Umbilical cord (tissue), 2 donors: Measurements from ENCODE around the gene NDOR1. TPM values are rescaled to one million over a fixed set of nuclear protein-coding genes. Genes with fewer than 3 reads are reported as not detected.

Experiments used
- DNase-seq: peaks from one replicate; pipeline ENCODE4 v3.0.0-alpha.2; 2015; ENCODE audit warnings: low spot score
- total RNA-seq: library from RNA; depleted of rRNA; stranded (reverse); fragments of >200 nt; gene quantifications from one replicate; pipeline ENCODE4 v1.2.3, GENCODE V29; 2014; ENCODE audit warnings: low replicate concordance; ENCODE audit not compliant: insufficient read depth

NDOR1 gene
- total RNA-seq, 1 donor from 2014 or later, result 0.72 TPM

DNA sequence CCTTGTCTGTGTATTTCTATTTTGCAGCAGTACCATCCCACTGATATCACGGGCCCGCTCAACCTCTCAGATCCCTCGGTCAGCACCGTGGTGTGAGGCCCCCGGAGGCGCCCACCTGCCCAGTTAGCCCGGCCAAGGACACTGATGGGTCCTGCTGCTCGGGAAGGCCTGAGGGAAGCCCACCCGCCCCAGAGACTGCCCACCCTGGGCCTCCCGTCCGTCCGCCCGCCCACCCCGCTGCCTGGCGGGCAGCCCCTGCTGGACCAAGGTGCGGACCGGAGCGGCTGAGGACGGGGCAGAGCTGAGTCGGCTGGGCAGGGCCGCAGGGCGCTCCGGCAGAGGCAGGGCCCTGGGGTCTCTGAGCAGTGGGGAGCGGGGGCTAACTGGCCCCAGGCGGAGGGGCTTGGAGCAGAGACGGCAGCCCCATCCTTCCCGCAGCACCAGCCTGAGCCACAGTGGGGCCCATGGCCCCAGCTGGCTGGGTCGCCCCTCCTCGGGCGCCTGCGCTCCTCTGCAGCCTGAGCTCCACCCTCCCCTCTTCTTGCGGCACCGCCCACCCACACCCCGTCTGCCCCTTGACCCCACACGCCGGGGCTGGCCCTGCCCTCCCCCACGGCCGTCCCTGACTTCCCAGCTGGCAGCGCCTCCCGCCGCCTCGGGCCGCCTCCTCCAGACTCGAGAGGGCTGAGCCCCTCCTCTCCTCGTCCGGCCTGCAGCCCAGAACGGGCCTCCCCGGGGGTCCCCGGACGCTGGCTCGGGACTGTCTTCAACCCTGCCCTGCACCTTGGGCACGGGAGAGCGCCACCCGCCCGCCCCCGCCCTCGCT is 37.5 kb upstream of the NDOR1 start:
- no peak for DNase-seq

DNA sequence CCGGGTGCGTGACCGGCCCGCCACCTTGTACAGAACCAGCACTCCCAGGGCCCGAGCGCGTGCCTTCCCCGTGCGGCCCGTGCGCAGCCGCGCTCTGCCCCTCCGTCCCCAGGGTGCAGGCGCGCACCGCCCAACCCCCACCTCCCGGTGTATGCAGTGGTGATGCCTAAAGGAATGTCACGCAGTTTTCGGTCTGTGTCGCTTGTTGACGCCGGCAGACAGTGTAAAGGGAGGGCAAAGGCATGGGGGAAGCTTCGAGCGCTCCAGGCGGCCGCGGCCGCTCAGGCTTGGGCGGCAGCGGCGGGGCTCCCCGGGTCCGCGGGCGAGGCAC is 37.0 kb upstream of the NDOR1 start:
- DNase-seq, result no peak

DNA sequence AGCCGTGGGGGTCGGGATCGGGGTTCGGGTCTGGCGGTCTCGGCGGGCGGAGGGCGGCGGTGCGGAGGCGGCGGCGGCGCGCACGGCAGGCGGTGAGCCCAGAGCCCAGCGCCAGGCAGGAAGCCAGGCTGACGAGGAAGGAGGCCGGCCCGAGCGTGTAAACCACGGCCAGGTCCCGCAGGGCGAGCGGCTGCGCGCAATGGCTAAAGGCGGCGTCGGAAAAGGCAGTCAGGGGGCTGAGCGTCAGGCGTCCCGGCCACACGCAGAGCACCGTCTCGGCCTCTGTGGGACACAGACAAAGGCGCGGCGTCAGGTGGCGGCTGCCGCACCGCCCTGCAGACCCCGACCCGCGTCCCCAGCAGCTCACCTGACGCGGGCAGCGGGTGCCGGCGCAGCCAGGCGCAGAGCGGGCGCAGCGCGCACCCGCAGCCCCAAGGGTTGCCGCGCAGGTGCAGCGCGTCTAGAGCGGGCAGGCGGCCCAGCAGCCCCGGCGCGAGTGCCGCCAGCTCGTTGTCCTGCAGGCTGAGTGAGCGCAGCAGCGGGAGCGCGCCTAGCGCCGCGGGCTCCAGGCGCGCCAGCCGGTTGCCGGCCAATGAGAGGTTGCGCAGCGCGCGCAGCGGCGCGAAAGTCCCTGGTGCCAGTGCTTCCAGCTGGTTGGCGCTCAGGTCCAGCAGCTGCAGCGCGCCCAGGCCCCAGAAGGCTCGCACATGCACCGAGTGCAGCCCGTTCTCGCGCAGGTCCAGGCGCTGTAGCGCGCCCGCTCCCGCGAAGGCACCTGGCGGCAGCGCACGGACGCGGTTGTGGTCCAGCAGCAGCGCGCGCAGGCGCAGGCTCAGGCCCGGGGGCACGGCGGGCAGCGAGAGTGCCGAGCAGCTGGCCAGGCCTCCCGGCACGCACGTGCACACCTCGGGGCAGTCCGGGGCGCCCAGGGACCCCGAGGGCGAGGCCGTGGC is 36.3 kb upstream of the NDOR1 start:
- peak; percentile 13 for DNase-seq

DNA sequence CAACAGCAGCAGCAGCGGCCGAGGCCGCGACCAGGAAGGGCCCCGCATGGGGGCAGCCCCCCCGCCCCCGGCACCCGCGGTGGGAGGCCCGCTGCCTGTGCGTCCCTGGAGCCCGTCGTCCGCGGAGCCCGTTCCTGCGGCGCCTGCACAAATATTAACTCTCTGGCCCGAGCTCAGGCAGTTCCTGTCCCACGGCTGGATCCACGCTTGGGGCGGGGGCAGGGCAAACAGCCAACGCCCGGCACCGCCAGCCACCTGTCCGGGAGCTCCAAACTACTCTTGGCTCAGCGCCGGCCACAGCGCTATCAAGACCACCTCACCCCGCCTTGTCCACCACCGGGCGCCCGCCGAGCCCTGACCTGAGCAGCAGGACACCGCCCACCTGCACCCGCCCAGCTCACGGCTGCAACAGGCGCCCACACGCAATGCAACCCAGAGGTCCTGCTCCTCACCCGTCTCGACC is 35.6 kb upstream of the NDOR1 start, which contains the start of gene LRRC26:
LRRC26 (minus strand) TSS at position 156 of the 463 bp plus-strand sequence; CDS start at position 48, 108 bp downstream.
- DNase-seq, result no peak

DNA sequence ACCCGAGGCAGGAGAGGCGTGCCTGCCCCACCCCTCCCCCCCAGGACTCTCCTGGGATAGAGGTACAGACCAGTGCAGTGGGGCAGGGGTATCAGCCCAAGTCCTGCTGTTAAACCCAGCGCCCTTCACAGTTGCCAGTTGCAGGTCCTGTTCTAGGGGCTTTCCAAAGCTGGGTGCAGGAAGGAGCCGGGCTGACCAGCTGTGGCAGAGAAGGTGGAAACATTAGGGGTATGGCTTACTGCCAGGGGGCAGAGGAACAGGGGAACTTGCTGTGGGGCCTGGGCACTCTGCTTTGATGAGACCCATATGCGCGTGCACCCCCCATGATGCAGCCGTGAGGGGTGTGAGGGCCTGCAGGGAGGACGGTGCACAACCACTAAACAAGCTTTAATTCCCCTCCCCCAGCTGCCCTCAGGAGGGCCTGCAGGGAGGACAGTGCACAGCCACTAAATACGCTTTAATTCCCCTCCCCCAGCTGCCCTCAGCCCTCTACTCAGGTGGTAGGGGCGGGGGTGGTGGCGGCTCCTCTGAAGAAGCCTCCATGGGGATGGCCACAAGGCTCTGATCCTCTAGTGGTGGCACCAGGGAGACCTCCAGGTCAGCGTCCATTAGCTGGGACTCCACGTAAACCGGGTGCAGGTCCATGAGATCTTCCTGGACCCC is 34.9 kb upstream of the NDOR1 start:
- DNase-seq, result no peak

DNA sequence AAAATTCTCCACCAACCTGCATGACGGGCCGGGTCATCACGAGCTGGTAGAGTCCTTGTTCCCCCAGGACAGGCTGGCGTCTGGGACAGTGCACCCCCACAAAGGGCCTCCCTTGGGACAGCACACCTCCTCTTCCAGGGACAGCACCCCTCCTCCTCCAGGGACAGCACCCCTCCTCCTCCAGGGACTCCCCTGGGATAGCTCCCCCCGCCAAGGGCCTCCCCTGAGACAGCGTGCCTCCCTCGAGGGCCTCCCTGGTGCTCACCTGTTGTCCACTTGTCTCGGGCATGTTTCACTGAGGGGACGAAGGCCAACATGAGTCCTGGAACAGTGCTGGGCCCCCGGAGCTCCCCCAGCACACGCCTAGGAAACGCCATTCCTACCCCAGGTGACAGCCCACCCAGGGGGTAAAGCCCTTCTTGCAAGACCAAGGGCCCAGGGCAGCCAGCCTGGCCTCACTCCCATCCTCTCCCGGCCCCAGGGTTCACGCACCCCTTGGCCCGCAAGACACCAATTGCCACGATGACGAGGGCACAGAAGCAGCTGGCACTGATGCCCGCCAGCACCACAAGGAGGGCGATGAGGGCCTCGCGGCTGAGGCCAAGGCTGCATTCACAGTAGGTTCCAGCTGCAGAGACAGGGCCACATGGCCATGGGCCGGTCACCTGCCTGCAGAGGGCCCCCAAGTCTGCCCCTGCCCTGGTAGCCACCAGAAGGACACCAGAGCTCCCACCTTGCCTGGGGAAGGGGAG is 34.2 kb upstream of the NDOR1 start:
- no peak for DNase-seq

DNA sequence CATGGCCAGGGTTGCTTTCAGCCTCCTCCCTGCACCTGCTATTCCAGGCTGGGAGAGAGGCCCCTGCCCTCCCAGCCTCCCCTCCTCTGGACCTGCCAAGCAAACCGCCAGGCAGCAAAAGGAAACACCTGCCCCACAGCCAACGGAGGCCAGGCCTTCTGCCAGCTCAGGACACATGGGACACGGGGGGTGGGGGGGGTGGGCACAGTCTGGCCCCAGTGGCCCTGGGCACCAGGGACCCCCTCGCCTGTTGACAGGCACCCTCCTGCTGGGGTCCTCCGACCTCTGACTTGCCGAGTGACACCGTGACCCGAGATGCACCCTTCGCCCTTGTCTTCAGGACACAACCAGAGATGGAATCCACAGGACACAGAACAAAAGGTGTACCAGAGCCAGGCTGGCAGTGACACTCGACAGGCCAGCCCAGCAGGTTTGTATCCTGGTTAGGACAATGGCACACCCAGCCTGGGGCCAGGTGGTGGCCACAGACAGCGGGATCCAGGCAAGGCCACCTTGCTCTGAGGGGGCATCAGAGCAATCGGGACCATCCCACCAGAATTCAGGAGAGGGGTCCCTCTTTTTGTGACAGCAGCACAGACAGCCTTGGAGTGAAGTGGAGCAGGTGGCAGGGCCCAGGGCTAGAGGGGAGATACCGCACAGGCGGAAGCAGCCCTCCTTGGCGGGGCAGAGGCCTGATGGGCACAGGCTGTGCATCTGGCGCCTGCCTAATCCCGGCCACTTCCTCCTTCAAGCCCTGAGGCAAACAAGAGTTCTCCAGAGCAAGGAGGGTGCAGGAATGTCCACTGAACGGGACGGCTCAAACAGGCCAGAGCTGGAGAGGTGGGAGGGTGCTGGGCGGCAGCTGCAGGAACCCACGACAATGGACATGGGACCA is 32.4 kb upstream of the NDOR1 start:
- no peak for DNase-seq

DNA sequence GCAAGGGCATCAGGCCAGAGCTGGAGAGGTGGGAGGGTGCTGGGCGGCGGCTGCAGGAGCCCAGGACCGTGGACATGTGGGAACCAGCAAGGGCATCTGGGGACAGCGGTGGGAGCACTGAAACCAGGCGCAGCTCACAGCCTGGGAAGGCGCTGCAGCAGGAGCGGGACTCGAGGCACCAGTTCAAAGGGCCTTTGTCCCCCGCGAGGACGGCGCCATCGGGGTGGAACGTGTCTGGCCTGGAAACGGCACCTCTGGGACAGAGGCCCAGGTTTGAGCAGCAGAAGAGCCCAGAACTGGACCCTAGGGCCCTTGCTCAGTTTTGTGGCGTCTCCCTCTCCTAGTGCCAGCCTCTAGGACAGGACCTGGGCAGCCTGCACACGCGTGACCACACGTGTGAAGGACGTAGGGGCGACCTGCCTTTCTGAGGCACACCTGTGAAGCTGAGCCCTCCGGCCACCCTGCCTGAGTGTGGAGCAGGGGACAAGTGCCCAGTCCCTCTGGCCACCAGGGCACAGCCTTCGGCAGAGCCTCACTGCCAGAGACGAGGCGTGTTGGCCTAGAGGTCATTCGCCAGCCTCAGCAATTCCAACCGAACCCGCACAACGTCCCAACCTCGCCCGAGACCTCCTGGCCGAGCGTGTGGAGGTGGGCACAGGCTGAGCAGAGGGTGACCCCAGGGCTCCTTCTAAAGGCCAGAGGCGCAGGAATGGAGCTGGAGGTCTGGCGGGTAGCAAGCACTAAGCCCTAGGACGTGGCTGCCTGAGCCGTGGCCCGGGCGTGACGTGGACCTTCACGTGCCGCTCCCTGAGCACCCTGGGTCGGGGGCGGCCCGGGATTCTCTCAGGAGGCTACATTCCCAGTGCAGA is 31.5 kb upstream of the NDOR1 start:
- DNase-seq, result no peak

DNA sequence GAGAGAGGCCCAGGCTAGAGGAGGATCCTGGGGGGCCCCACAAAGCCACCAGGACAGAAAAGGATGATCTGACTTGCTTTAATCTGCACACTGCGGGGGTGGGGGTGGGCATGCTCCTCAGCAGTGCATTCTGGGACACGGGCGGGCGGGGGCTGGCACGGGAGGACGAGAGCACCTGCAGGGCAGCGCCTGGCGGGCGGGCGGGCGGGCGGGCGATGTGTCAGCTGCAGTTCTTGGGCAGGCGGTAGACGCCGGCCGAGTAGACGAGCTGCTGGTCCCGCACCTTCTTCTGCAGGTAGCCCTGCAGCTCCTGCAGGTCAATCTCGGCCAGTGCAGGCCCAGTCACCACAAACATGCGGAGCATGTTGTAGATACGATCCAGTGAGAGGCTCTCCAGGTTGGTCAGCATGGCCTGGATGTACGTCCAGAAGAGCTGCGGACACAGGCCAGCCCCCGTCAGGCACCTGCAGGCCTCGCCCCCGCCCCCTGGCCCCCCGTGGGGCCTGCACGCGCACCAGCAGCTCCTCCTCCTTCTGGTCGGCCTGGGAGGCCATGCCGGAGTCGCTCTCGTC is 30.7 kb upstream of the NDOR1 start:
- no peak for DNase-seq

DNA sequence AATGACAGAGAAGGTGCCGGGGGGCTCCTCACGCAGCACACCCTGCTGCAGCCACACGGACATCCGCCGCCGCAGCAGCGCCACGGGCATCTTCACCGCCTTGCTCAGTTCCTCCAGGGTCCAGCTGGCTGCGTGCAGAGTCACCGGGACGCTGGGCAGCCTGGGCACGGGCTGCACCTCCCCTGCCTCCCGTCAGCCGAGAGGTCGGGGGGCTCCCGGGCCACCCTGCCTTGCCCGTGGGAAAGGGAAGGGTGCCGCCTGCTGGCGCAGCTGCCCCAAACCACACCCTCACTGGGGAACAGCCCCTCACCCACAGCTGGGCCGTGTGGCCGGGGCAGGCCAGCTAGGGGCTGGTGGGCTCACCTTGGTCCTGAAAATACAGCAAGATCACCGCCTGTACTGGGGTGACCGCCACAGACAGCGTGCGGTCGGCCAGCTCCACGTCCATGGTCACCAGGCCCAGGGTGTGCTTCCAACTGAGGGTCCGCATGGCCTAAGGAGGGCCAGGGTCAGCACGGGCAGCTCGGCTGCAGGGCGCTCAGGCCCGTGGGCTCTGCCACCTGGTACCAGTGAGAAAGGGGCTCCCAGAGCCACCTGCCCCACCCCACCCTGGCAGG is 30.0 kb upstream of the NDOR1 start:
- no peak for DNase-seq

DNA sequence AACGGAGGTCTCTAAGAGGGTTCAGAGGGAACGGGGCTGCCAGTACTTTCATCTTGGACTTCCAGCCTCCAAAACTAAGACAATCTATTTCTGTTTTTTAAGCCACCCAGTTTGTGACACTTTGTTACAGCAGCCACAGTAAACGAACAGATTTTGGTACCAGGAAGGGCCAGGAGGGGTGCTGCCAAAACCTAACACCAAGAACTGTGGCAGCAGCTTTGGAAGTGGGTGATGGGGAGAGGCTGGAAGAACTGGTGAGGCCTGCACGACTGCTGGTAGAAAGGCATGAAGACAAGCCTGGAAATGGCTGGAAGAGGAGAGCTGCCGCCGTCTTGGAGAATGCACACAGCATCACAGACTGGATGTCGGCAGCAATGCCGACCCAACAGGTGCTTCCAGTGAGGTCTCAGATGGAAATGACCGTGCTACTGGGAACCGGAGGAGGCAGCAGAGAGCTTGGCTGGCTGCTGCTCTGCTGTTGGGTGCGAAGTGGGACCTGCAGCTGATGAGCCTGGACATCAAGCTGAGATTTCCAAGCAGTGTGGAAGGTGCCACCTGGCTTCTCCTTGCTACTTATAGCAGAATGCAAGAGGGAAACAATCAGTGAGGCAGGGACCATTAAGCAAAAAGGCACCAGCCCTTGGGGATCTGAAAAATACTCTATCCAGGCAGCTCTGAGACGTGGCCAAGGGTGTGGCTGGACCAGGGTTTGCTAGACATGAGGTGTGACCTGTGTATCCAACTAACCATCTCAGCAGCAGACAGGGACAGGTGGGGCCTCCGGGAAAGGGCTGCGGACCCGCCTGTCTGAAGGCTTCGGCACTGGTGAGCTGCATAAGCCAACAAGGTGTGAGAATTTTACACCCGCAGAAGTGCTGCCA is 29.0 kb upstream of the NDOR1 start:
- DNase-seq, result no peak

DNA sequence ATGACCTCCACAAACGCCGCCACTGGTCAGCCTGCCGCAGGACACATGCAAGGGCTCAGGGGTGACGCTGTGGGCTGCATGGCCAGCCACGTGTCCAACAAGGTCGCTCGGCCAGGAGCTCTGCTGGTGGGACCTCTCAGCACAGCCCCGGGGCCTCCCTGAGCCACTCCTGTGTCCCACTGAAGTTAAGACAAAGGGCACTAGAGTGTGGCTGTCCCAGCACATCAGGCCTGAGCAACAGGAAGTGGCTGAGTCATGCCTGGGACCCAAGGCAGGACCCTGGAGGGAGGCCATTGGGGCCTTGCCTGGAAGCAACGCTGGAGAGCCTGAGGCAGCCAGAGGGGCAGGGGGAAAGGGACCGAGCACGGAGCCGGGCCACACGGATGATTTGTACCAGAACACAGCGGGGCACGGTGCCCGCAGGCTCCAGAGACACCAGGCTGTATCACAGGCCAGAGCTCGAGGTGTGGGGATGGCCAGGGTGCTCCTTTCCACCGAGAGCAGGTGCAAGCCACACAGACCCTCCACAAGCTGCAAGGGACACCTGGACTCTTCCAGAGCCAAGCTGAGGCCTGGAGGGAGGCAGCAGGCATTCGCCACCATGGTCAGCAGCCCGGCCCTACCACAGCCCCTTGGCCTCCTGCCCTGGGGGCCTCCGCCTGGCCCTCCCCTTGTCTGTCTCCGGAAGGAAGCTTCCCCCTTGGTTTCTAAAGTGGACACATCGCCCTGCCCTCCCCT is 27.1 kb upstream of the NDOR1 start:
- no peak for DNase-seq

DNA sequence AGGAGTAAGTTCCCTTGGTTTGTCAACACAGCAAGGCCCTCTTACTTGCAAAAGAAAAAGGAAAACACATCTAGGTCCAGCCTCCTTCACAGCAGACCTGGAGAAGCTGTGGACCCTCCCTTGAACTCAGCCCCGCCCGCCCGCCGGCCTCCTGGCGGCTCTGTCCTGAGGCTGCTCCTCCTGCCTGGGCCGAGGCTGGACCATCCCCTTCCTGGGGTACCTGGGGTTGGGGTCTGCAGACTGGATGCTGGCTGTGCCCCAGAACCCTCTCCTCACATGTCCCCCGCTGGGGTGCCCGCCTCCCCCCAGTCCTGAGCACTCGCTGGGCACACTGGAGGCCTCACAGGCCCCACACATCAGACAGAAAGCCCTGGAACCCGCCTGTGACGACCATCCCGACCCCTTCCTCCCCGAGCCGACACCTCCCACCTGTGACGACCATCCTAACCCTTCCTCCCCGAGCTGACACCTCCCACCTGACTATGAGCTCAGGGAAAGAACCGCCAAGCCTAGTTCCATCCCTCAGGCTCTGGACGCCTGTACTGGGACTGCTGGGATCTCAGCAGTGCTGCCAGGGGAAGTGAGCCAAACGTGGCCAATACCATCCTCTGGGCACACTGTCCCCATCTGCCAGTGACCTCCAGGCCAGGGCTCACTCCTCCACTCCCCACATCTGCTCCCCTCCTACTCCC is 26.4 kb upstream of the NDOR1 start:
- no peak for DNase-seq

DNA sequence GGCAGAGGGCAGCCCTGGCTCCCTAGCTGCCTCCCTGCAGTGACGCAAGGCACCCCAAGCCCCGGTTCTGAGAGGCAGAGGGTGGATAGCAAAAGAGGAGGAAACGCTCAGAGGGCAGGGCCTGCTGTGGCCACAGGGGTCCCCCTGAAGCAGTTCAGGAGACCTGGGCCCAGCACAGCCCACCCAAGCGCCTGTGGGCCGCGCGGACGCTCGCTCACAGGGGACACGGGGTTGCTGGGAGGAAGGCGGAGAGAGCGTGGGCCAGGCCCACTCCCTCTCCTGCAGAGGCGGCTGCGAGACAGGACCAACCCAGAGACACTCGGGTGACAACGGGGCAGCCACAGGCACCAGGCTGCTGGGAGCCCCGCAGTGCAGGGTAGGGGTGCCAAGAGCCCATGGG is 25.7 kb upstream of the NDOR1 start:
- no peak for DNase-seq

DNA sequence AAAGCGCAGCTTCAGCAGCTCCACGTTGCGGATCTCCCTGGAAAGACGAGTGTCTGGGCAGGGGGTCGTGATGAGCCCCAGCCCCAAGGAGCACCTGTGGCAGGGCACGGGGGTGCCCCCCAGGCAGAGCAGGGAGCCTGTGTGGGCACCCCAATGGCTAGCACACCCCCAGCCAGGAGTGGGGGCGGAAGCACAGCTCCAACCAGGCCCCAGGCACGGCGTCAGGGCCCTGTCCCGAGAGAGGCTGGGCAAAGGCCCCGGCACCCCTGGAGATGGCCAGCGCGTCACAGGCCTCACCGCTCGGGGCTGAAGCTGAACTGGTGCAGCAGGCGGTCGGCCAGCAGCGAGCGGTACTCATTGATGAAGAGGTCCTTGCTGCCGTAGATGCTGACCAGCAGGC is 25.0 kb upstream of the NDOR1 start:
- DNase-seq, result no peak

DNA sequence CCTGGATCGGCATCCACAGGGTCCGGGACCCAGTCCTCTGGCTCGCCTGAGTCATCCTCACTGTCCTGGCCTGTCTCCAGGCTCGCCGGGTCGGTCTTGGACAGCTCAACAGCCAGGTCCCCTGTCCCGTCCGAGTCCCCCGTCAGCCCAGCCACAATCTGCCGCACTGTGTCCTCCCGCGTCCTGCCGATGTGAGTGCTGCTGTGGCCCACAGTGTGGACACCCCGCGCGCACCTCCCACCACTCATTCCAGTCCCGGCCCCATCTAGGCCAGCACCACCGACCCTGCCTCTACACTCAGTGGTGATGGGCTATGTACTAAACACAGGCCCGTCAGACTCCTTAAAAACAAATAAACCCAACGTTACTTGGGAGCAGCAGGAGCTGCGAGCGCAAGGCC is 23.8 kb upstream of the NDOR1 start:
- DNase-seq, result no peak
